HFFc6 (cell line): Measurements from ENCODE around the gene DNAJB6. TPM values are rescaled to one million over a fixed set of nuclear protein-coding genes. Genes with fewer than 3 reads are reported as not detected.

ENCODE experiments used
- DNase-seq: peaks from one replicate; pipeline ENCODE4 v3.0.0-alpha.2; 2018
- H3K27ac Mint-ChIP-seq: 2 replicates; pipeline ENCODE4 v1.8.0; 2020; ENCODE audit warnings: mild to moderate bottlenecking, mixed read lengths
- H3K27me3 Mint-ChIP-seq: 2 replicates; pipeline ENCODE4 v1.8.0; 2021; ENCODE audit warnings: mild to moderate bottlenecking, moderate library complexity, mixed read lengths; ENCODE audit not compliant: insufficient read depth
- H3K36me3 Mint-ChIP-seq: 2 replicates; pipeline ENCODE4 v1.8.0; 2021; ENCODE audit warnings: low read depth, mixed read lengths
- H3K4me1 Mint-ChIP-seq: 2 replicates; pipeline ENCODE4 v1.8.0; 2020; ENCODE audit warnings: low read depth, mixed read lengths
- H3K4me3 Mint-ChIP-seq: 2 replicates; pipeline ENCODE4 v1.8.0; 2020; ENCODE audit warnings: mild to moderate bottlenecking, moderate library complexity, mixed read lengths
- H3K9me3 Mint-ChIP-seq: 2 replicates; pipeline ENCODE4 v1.8.0; 2020; ENCODE audit warnings: mild to moderate bottlenecking, mixed read lengths
- total RNA-seq, 6 experiments: library from RNA; stranded (reverse); fragmentation: NEBNext Ultra II Directional; extraction: Animal tissue kit (Norgen Biotek cat#: 25700); gene quantifications; 2 replicates in 1 of 6; 3 replicates in 5 of 6; pipeline ENCODE4 v1.2.3, GENCODE V29; 2021
- TF ChIP-seq, protein P1 (sequence below): fragments of 200-600 bp; sonication (generic); IDR thresholded peaks from 2 replicates; pipeline ENCODE4 v1.5.0; 2021; ENCODE audit warnings: antibody characterized with exemption, mild to moderate bottlenecking

Gene DNAJB6
- total RNA-seq, 6 experiments from 2014 or later: 135 to 204 (median 163) TPM

GRCh38 chr7:157397731-157398691 lies 61.2 kb downstream of the DNAJB6 start:
- H3K27me3 Mint-ChIP-seq: peaks cover 8% of the 10 kb centered on the region; the same call in 1 of the 2 replicates
- H3K4me3 Mint-ChIP-seq: peak overlapping the region; percentile 85
- TF ChIP-seq, protein P1, sequence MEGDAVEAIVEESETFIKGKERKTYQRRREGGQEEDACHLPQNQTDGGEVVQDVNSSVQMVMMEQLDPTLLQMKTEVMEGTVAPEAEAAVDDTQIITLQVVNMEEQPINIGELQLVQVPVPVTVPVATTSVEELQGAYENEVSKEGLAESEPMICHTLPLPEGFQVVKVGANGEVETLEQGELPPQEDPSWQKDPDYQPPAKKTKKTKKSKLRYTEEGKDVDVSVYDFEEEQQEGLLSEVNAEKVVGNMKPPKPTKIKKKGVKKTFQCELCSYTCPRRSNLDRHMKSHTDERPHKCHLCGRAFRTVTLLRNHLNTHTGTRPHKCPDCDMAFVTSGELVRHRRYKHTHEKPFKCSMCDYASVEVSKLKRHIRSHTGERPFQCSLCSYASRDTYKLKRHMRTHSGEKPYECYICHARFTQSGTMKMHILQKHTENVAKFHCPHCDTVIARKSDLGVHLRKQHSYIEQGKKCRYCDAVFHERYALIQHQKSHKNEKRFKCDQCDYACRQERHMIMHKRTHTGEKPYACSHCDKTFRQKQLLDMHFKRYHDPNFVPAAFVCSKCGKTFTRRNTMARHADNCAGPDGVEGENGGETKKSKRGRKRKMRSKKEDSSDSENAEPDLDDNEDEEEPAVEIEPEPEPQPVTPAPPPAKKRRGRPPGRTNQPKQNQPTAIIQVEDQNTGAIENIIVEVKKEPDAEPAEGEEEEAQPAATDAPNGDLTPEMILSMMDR: peak; percentile 80
- peaks cover 66% of the 10 kb centered on the region for H3K4me1 Mint-ChIP-seq
- H3K36me3 Mint-ChIP-seq: peaks cover 35% of the 10 kb centered on the region
- H3K27ac Mint-ChIP-seq: peak overlapping the region; percentile 94
- H3K9me3 Mint-ChIP-seq: no peaks in the 10 kb centered on the region; the same call in 1 of the 2 replicates
- peak; percentile 73 for DNase-seq

GRCh38 chr7:157399086-157399687 lies 62.4 kb downstream of the DNAJB6 start:
- TF ChIP-seq, protein P1: no peak

GRCh38 chr7:157400171-157400860 lies 63.5 kb downstream of the DNAJB6 start:
- Mint-ChIP-seq H3K4me1 (peaks cover 65% of the 10 kb centered on the region), H3K4me3 (no peak overlapping the region), H3K27ac (peak overlapping the region; percentile 33), H3K9me3 (no peaks in the 10 kb centered on the region; the same call in 1 of the 2 replicates), H3K27me3 (peaks cover 10% of the 10 kb centered on the region; the same call in 1 of the 2 replicates), H3K36me3 (peaks cover 31% of the 10 kb centered on the region)
- no peak for DNase-seq
- TF ChIP-seq, protein P1: no peak

More at GRCh38 chr7:157399086-157399687, 62.4 kb downstream of the DNAJB6 start:
- H3K9me3 Mint-ChIP-seq: no peaks in the 10 kb centered on the region; the same call in 1 of the 2 replicates
- peak overlapping the region; percentile 94 for H3K27ac Mint-ChIP-seq
- peaks cover 62% of the 10 kb centered on the region for H3K4me1 Mint-ChIP-seq
- H3K36me3 Mint-ChIP-seq: peaks cover 36% of the 10 kb centered on the region
- H3K27me3 Mint-ChIP-seq: peaks cover 8% of the 10 kb centered on the region; the same call in 1 of the 2 replicates
- DNase-seq: no peak
- peak overlapping the region; percentile 85 for H3K4me3 Mint-ChIP-seq

- Mint-ChIP-seq H3K4me3 (no peak overlapping the region), H3K27ac (peak overlapping the region; percentile 49), H3K9me3 (no peaks in the 10 kb centered on the region; the same call in 1 of the 2 replicates), H3K36me3 (peaks cover 31% of the 10 kb centered on the region), H3K4me1 (peaks cover 75% of the 10 kb centered on the region), H3K27me3 (peaks cover 10% of the 10 kb centered on the region; the same call in 1 of the 2 replicates)
- TF ChIP-seq, protein P1: no peak
- DNase-seq: no peak
Observed at GRCh38 chr7:157401567-157402387, 65.0 kb downstream of the DNAJB6 start.
